ENCODE measurements around the gene SGCA. TPM values are rescaled to one million over a fixed set of nuclear protein-coding genes. Genes with fewer than 3 reads are reported as not detected.

The SGCA gene
- total and polyA plus RNA-seq, 9 of the 15 experiments (the other 6 are each of a cell fraction or from before 2014, with no cell fraction given): not detected

GRCh38 chr17:50161023-50161910, 4.5 kb upstream of the SGCA start (continued):
- TF ChIP-seq U2AF2 (optimal IDR thresholded peaks at IDR 0.05; ENCODE audit: low read depth, low read length) (no peak), ZNF639 (CRISPR knock-in tag; conservative IDR thresholded peaks at IDR 0.05 in 1 of 2, IDR thresholded peaks at IDR 0.05 in 1 of 2) (no peak), KHSRP (IDR thresholded peaks at IDR 0.05) (no peak), FOXJ2 (tag; IDR thresholded peaks at IDR 0.05) (no peak), MAZ (CRISPR knock-in tag; conservative IDR thresholded peaks at IDR 0.05 in 1 of 2, IDR thresholded peaks at IDR 0.05 in 1 of 2) (peak; percentile 66 to 89; a peak in 3 of 4 replicates), MEF2D (tag; conservative IDR thresholded peaks at IDR 0.05; ENCODE audit: low read depth) (no peak), CBFB (CRISPR knock-in tag; IDR thresholded peaks at IDR 0.05) (0 out of 2 replicates have a peak, but pooled peaks have one; percentile 51), EP400 (IDR thresholded peaks at IDR 0.05) (no peak), PHF20 (IDR thresholded peaks at IDR 0.05; ENCODE audit: partially characterized antibody) (peak; percentile 20), RBFOX2 (IDR thresholded peaks at IDR 0.05; ENCODE audit: low read depth, low read length) (peak; percentile 58), STAT6 (CRISPR knock-in tag; IDR thresholded peaks at IDR 0.05) (no peak), GATAD2A (IDR thresholded peaks at IDR 0.05) (peak; percentile 60; the same call in 1 of the 2 replicates), XRCC5 (IDR thresholded peaks at IDR 0.05; ENCODE audit: low read depth, low read length) (peak; percentile 81; the same call in 1 of the 2 replicates), ARID1B (IDR thresholded peaks at IDR 0.05) (0 out of 2 replicates have a peak, but pooled peaks have one; percentile 20), MNT (conservative IDR thresholded peaks at IDR 0.05) (peak in 1 of 2 experiments; percentile 62; a peak in 1 of 4 replicates), RBM25 (IDR thresholded peaks at IDR 0.05; ENCODE audit: low read depth, low read length, severe bottlenecking) (no peak), HNRNPLL (IDR thresholded peaks at IDR 0.05; ENCODE audit: low read depth, low read length, poor library complexity, severe bottlenecking) (peak; percentile 39), SOX6 (IDR thresholded peaks at IDR 0.05) (peak; percentile 79), SAFB (IDR thresholded peaks at IDR 0.05; ENCODE audit: borderline replicate concordance, low read depth, low read length) (no peak), ZNF354B (CRISPR knock-in tag; IDR thresholded peaks at IDR 0.05) (no peak), TSC22D4 (tag; IDR thresholded peaks at IDR 0.05) (no peak), HCFC1 (IDR thresholded peaks at IDR 0.05; ENCODE audit: low read depth, low read length) (peak; percentile 32; the same call in 1 of the 2 replicates), ZNF77 (CRISPR knock-in tag; IDR thresholded peaks at IDR 0.05) (no peak)
